Measurements from ENCODE around the gene FUT8.

The FUT8 gene

GRCh38 chr14:65495196-65495595 lies 82.7 kb downstream of the FUT8 start:
- no peak for DNase-seq (ENCODE audit: low spot score)

GRCh38 chr14:65496178-65496993 lies 83.9 kb downstream of the FUT8 start:
- no peak for DNase-seq (ENCODE audit: low spot score)

GRCh38 chr14:65499138-65499537 lies 86.6 kb downstream of the FUT8 start:
- no peak for DNase-seq (ENCODE audit: low spot score)

GRCh38 chr14:65500075-65500474 lies 87.5 kb downstream of the FUT8 start:
- no peak for DNase-seq (ENCODE audit: low spot score)

GRCh38 chr14:65501328-65501727 lies 88.8 kb downstream of the FUT8 start:
- DNase-seq (ENCODE audit: low spot score): no peak

GRCh38 chr14:65502676-65503124 lies 90.2 kb downstream of the FUT8 start:
- no peak for DNase-seq (ENCODE audit: low spot score)

- DNase-seq (ENCODE audit: low spot score): no peak
Measured at GRCh38 chr14:65503771-65504170, 91.2 kb downstream of the FUT8 start.

- DNase-seq (ENCODE audit: low spot score): no peak
Measured at GRCh38 chr14:65506801-65507200, 94.3 kb downstream of the FUT8 start.

- no peak for DNase-seq (ENCODE audit: low spot score)
Measured at GRCh38 chr14:65509842-65510241, 97.3 kb downstream of the FUT8 start.

- DNase-seq (ENCODE audit: low spot score): no peak
Measured at GRCh38 chr14:65513671-65514070, 101.1 kb downstream of the FUT8 start.

- no peak for DNase-seq (ENCODE audit: low spot score)
Measured at GRCh38 chr14:65517635-65518542, 105.4 kb downstream of the FUT8 start.

GRCh38 chr14:65528069-65528468 lies 115.5 kb downstream of the FUT8 start:
- no peak for DNase-seq (ENCODE audit: low spot score)

GRCh38 chr14:65531148-65531547 lies 118.6 kb downstream of the FUT8 start:
- DNase-seq (ENCODE audit: low spot score): no peak

- no peak for DNase-seq (ENCODE audit: low spot score)
Measured at GRCh38 chr14:65533736-65534404, 121.3 kb downstream of the FUT8 start.

- no peak for DNase-seq (ENCODE audit: low spot score)
Measured at GRCh38 chr14:65536781-65537423, 124.4 kb downstream of the FUT8 start.

- DNase-seq (ENCODE audit: low spot score): no peak
Measured at GRCh38 chr14:65548878-65549277, 136.3 kb downstream of the FUT8 start.

- no peak for DNase-seq (ENCODE audit: low spot score)
Measured at GRCh38 chr14:65549429-65549828, 136.9 kb downstream of the FUT8 start.

GRCh38 chr14:65550779-65551643 lies 138.5 kb downstream of the FUT8 start:
- no peak for DNase-seq (ENCODE audit: low spot score)

- no peak for DNase-seq (ENCODE audit: low spot score)
Measured at GRCh38 chr14:65552724-65553123, 140.2 kb downstream of the FUT8 start.

- no peak for DNase-seq (ENCODE audit: low spot score)
Measured at GRCh38 chr14:65554837-65555236, 142.3 kb downstream of the FUT8 start.

GRCh38 chr14:65555358-65555757 lies 142.8 kb downstream of the FUT8 start:
- DNase-seq (ENCODE audit: low spot score): no peak
